GM11168 (cell line): ENCODE data around the gene CCNK.

Experiments
- in situ Hi-C: fragments of 300-500 bp; cut with MboI; formaldehyde crosslinking; loops from one replicate; pipeline ENCODE4 v1.12.0; 2022; ENCODE audit warnings: low sequenced_read_pairs; ENCODE audit not compliant: unreplicated experiment

CCNK gene

DNA sequence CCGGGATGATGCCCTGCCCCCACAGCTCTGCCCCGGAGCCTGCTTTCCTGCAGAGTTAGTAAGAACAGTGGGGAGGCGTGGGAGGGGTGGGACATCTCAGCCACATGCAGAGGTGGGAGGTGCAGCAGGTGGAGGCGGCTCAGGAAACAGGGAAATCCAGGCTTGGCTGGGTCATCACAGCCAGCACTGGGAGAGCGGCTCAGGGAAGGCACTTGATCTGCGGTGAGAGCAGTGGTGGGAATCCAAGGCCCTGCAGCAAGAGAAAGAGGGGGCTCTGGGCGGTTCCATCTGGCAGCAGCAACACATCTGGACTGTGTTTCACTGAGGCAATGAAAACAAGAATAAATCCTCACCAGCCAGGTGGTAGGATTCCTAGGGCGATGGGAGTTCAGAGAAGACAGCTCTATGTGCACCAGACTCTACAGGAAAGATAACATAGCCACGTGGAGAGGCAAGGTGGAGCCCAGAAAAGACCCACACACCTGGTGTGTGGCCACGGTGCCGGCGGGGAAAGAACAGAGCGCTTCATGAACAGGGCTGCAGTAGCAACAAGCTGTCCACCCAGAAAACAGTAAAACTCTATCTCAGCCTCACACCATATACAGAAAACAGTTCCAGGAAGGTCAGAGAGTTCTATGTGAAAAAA lies 65.1 kb downstream of the CCNK start:
- in situ Hi-C loops: no loop called here

DNA sequence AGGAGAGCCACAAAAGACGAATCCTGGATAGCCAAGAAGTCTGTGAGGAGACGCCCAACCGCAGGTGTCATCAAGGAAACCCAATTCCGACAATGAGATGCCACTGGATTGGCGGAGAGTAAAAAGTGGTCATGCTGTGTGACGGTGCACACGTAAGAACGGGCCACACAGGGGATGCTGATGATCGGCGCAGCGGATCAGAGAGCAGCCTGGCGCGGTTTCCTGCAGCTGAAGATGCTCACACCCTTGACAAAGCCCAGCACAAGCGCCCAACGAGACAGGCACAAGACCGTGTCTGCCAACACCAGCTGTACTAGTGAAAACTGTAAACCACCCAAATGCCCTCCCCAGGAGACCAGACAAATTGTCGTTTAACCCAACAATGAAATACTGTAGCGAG lies 67.0 kb downstream of the CCNK start:
- in situ Hi-C loops: no loop called here

DNA sequence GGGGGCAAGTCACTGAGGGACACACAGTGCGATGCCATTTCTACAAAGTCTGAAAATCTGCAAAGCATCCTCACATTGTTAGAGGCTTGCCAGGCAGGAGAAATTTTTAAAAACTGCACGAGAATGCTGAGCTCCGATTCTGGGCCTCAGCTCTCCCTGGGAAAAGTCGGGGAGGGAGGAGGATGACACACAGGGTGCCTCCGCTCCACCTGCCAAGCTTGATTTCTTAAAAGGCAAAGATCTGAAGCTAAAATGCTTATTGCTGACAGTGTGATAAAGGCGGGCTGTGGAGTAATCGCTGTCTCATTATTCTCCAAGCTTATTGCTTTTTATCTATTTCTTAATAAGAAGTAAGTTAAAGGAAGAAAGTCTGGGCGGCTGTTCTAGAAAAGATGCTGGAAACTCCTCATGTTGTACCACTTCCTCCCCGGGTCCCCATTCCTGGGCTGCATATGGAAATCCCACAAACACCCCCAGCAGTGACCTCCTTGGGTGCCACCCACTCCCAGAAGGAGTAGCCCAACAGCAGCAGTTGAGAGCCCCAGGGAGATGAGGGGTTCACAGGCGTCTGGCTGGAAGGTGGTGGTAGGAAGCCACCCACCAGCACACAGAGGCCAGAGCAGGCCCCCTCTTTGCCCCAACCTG lies 67.8 kb downstream of the CCNK start:
- in situ Hi-C loops: no loop called here

DNA sequence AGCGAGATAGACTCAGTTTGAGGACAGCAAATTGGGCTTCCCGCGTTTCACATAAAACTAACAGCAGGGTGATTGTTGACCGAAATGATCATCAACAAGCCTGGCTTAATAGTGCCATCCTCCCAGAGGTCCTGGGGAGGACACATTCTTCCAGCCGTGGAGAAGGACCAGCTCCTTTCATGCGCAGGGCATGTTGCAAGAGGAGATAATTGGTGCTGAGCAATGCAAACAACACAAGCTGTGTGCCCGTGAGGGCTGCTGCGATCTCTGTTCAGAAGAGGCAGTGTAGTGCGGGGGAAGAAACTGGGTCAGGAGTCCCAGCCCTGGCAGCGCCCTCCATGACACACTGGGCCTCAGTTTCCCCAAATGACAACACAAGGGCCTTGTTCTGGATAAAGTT lies 68.5 kb downstream of the CCNK start:
- in situ Hi-C loops: no loop called here

DNA sequence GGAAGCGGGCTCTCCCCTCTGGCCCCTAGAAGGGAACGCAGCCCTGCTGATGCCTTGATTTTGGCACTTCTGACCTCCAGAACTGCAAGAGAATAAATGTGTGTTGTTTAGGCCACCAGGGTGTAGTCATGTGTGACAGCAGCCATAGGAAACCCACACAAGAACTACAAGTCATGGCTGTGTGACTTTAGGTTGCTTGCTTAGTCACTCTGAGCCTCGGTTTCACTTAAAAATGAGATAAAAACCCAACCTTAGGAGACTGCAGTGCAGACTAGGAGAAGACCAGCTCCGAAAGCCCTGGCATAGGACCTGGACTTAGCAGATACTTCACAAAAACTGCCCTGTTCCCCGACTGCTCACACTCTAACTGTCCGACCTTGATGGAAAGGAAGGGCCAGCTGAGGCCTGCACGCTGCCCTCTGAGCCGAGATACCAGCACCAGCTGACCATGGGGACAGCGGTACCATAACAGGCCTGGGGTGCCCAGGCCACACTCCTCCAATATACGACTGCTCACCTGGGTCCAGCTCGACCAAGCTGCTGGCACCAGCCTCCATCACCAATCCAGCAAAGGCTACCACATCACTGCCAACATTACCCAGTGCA lies 69.3 kb downstream of the CCNK start:
- in situ Hi-C loops: no loop called here

DNA sequence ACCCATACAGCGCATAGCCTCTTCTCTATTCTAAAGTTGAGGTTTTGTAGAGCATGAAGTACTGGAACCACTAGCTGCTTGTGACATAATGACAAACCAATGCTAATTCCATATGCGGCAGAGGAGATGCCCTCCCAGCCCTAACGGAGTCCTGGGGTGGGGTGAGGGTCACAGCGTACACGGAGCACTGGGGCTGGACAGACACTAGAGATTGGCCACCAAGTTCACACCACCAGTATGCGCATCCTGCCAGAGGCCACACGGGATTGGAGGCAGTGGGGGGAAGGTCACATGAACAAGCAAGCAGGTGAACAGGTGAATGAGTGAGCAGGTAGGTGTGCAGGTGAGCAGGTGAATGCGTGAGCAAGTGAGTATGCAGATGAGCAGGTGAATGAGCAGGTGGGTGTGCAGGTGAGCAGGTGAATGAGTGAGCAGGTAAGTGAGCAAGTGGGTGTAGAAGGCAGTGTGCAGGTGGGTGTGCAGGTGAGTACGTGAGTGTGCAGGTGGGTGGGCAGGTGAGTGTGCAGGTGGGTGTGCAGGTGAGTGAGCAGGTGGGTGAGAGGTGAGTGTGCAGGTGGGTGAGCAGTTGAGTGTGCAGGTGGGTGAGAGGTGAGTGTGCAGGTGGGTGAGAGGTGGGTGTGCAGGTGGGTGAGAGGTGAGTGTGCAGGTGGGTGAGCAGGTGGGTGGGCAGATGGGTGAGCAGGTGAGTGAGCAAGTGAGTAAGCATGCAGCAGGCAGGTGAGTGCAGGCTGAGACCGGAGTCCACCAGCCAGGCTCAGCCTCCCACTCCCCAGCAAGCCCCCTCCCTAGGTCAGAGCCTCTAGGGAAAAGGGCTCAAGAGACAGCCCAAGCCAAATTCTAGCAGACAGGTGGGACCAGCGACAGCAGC lies 70.1 kb downstream of the CCNK start:
- in situ Hi-C loops: no loop called here

DNA sequence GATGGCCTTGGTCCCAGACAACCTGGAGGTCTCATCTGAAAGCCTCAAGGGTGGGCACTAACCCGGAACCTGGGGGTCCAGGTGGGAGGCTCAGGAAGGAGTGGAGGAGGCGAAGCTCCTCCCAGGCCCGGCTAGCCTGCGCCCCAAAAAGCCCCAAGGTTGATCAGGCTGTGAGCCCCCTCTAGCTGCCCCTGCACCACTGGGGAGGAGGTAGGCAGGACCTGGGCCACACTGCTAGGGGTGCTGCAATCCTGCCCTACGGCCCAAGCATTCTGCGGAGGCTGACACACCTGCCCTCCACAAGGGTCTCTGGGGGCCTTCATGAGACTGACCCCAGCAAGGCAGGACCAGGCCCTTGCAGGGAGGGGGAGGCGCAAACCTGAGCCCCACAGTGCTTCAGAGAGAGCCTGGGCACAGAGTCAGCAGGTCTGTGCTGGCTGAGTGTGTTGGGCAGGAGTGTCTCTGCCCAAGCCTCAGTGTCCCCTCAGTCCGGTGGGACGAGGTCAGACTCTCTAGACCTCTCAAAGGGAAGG lies 70.9 kb downstream of the CCNK start:
- in situ Hi-C loops: no loop called here

DNA sequence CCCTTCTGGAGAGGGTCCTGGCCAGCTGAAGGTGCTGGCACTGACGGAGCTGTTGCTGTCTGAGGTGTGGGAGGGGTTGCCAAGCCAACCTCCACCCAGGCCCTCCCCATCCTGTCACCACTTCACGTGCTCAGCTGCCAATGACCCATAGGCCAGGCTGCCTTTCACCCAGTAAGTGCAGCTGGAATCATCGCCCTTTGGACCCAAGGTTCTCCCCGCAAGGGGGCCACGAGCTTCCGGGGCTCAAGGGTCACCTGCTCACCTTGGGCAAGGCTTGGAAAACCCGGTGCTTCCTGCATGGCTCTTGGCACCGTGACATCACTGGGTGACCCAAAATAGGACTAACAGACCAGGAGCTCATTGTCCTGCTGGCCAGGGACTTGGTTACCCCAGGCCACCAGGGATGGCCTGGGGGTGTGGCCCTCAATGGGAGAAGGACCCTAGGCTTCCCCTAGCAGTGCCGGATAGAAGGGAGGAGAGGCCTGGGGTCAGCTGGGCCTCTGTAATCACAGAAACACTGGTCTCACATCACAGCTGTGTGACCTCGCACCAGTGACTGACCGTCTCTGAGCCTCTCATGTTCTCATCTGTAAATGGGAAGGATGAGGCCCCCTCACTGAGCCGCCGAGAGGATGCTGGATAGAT lies 71.5 kb downstream of the CCNK start:
- in situ Hi-C loops: no loop called here

DNA sequence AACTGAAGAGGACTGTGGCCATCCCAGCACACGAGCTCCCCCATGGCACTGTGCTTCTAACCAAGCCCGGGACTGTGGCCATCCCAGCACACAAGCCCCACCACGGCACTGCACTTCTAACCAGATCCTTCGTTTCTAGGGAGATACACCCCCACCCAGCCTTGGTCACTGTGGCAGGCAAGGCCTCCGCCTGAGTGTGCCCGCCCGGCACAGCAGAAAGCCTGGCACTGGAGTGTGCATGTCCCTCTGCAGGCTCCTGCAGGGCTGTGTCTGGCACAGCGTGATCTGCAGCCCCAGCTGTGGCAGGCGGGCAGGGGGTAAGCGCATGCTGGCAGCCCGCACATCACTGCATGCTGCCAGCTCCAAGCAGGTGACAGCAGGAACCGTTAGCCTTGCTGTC lies 73.0 kb downstream of the CCNK start:
- in situ Hi-C loops: no loop called here

DNA sequence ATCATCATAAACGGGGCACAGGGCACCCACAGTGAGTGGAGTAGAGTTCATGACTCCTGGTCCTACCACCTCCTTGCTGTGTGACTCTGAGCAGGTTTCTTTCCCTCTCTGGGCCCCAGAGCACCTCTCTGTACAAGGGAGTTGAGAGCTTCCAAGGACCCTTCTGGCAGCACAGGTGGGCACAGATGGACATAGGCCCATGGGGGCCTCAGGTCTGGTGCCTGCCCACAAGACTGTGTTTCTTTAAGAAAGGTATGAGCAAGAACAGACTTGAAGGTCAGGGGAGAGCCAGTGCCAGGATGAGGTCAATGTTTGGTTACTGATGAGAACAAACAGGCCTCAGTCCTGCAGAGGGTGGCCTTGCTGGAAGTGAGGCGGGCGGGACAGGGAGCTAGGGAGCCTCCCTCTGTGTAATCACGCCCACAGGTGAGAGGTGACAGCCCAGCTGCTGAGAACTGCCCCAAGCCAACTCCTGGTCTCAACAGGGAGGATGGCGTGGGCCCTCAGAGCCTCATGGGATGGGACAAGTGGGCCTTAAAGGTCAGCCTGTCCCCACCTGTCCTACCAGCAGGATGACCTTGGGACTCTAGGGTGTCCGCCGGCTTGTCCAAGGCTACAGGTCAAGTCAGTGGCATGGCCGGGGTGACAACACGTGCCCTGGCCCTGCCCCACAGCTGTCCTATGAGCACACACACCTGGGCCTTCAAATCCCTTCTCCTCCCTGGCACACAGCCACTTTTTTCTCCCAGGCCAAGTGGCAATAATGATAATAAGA lies 73.7 kb downstream of the CCNK start:
- in situ Hi-C loops: no loop called here

DNA sequence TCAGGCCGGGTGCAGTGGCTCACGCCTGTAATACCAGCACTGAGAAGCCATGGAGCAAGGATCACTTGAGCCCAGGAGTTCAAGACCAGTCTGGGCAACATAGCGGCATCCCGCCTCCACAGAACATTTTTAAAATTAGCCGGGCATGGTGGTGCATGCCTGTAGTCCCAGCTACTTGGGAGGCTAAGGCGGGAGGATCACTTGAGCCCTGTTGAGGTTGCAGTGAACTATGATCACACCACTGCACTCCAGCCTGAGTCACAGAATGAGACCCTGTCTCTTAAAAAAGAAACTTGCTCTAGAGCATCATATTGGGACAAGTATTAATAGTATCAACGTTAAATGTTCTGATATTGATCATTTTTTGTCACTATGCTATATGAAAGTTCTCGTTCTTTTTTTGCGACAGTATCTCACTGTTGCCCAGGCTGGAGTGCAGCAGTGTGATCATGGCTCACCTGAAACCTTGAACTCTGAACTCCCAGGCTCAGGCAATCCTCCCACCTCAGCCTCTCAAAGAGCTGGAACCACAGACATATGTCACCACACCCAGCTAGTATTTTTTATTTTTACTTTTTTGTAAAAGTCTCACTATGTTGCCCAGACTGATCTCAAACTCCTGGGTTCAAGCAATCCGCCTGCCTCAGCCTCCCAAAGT lies 75.1 kb downstream of the CCNK start:
- in situ Hi-C loops: no loop called here

DNA sequence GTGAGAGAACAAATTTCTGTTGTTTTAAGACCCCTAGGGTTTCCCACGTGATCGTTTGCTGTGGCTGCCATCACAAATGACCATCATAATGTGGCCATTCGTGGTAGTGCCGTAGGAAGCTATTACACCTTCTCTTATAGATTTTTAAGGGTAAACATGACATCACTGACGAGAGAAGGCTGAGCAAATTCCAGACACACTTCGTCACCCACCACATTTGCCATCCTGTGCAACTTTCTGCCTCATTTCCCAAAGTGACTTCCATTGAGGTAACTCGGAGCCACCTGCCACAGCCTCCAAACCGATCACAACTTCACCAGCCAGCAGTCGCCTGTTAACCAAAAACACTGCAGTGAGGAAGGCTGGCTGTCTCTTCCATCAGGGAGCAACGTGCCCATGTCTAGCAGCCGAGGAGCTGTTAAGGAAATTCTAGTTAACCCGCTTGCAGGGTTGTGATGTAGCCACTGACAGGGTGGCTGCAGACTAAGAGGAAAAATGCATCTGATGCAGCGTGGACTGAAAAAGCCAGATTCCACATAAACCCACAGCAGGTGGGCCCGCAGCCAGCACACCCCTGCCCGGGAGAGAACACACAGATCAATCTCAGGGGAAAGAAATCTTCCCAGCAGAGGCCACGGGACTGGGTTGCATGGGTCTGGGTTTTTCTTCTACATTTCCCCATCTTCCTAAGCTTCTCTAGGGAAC lies 78.2 kb downstream of the CCNK start:
- in situ Hi-C loops: no loop called here

DNA sequence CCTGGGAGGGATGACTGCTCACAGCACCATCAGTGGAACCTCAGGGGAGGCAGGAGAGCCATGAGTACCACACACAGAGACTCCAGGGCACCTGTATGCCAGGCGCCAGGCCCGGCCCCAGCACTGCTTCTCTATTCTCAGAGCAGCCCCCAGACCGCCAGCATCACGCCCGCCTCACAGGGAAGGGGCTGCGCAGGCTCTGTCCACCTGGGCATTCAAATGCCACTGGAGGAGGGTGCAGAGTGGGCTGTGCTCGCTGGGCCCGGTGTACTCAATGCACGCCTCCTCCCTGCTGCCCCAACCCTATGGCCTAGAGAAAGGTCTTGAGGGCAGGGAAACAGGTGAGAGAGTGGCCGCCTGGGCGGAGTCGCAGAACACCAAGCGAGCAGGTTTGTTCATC lies 79.2 kb downstream of the CCNK start:
- in situ Hi-C loops: no loop called here

DNA sequence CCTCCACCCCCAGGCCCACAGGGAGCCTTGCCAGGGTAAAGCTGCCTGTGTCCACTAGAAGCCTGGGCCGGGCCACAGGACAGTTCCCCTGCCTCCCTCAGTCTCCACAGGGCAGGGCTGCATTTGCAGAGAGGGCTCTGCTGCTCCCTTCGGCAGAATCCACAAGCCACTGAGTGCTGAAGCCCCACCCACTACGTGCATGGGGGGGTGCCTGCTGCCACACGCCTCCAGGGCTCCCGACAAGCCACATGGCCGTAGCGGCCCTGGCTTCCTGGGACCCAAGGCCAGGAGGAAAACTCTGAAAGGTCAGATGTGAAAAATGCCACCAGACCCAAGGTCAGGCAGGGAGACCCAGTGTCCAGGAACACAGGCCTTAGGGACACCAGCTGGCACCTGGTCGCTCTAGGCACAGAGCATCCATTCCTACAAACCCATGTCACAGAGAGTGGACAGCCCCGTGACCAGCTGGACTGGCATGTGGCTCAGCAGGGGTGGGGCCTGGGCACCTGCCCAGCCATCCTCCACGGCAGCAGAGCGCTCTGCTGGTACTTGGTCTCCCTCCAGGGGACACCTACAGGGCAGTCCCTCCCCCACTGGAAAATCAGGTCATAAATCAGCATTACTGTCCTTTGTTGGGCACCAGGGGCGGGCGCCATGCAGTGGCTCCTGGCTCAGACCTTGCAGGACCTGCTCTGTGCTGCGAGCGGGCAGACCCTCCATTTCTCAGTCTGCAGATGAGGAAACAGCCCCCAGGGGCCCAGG lies 79.9 kb downstream of the CCNK start:
- in situ Hi-C loops: no loop called here

DNA sequence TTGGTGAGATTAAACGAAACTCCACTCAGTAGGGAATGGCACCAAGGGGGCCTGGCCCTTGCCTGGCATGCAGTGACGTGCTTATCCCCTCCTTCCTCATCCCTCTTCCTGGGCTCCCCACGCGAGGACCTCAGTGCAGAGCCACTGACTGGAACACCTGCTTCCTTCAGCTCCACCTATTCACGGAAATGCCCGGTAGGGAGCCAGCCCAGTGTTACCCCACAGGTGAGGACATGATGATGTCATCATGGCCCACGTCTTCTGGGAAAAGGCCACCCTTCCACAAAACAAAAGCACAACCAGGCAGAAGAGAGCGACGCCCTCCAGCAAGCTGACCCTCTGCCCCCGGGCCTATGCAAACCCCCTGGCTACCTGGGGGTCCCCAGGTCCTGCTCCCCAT lies 80.7 kb downstream of the CCNK start:
- in situ Hi-C loops: no loop called here
